Measurements from ENCODE around the gene HECTD2. TPM values are rescaled to one million over a fixed set of nuclear protein-coding genes. Genes with fewer than 3 reads are reported as not detected.

Gene HECTD2
- total RNA-seq, 1 experiment from 2014 or later = 9.4 TPM

- CTCF ChIA-PET = interaction anchor here (1.0 kb wide), 1 partner anchor 213 kb away, joined by 4 read pairs; no protein-coding TSS in a partner anchor
- Mint-ChIP-seq H3K4me1 (no peaks in the 10 kb centered on the region), H3K36me3 (no peaks in the 10 kb centered on the region), H3K4me3 (no peak overlapping the region), H3K9me3 (no peaks in the 10 kb centered on the region), H3K27me3 (ENCODE audit: low read depth) (no peaks in the 10 kb centered on the region), H3K27ac (0 out of 2 replicates have a peak overlapping the region, but pooled peaks have one; percentile 58)
- TF ChIP-seq ZNF396 (CRISPR knock-in tag; IDR thresholded peaks at IDR 0.05; ENCODE audit: borderline replicate concordance) (no peak), ZBTB21 (CRISPR knock-in tag; IDR thresholded peaks at IDR 0.05; ENCODE audit: borderline replicate concordance) (no peak), ELF4 (CRISPR knock-in tag; IDR thresholded peaks at IDR 0.05; ENCODE audit: low read depth) (no peak), SMAD3 (CRISPR knock-in tag; IDR thresholded peaks at IDR 0.05; ENCODE audit: borderline replicate concordance) (no peak), ZNF423 (CRISPR knock-in tag; IDR thresholded peaks at IDR 0.05) (no peak), ZNF671 (CRISPR knock-in tag; IDR thresholded peaks at IDR 0.05) (no peak), FOXK1 (CRISPR knock-in tag; IDR thresholded peaks at IDR 0.05) (no peak)
- TF ChIP-seq, protein P1, sequence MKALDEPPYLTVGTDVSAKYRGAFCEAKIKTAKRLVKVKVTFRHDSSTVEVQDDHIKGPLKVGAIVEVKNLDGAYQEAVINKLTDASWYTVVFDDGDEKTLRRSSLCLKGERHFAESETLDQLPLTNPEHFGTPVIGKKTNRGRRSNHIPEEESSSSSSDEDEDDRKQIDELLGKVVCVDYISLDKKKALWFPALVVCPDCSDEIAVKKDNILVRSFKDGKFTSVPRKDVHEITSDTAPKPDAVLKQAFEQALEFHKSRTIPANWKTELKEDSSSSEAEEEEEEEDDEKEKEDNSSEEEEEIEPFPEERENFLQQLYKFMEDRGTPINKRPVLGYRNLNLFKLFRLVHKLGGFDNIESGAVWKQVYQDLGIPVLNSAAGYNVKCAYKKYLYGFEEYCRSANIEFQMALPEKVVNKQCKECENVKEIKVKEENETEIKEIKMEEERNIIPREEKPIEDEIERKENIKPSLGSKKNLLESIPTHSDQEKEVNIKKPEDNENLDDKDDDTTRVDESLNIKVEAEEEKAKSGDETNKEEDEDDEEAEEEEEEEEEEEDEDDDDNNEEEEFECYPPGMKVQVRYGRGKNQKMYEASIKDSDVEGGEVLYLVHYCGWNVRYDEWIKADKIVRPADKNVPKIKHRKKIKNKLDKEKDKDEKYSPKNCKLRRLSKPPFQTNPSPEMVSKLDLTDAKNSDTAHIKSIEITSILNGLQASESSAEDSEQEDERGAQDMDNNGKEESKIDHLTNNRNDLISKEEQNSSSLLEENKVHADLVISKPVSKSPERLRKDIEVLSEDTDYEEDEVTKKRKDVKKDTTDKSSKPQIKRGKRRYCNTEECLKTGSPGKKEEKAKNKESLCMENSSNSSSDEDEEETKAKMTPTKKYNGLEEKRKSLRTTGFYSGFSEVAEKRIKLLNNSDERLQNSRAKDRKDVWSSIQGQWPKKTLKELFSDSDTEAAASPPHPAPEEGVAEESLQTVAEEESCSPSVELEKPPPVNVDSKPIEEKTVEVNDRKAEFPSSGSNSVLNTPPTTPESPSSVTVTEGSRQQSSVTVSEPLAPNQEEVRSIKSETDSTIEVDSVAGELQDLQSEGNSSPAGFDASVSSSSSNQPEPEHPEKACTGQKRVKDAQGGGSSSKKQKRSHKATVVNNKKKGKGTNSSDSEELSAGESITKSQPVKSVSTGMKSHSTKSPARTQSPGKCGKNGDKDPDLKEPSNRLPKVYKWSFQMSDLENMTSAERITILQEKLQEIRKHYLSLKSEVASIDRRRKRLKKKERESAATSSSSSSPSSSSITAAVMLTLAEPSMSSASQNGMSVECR (CRISPR knock-in tag; IDR thresholded peaks at IDR 0.05; ENCODE audit: borderline replicate concordance) = no peak
- TF ChIP-seq, protein P2, sequence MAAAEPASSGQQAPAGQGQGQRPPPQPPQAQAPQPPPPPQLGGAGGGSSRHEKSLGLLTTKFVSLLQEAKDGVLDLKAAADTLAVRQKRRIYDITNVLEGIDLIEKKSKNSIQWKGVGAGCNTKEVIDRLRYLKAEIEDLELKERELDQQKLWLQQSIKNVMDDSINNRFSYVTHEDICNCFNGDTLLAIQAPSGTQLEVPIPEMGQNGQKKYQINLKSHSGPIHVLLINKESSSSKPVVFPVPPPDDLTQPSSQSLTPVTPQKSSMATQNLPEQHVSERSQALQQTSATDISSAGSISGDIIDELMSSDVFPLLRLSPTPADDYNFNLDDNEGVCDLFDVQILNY (CRISPR knock-in tag; IDR thresholded peaks at IDR 0.05) = no peak
- POLR2A ChIA-PET = no interaction called here
- DNase-seq (ENCODE audit: low spot score) = no peak
- ATAC-seq = no peak
Measured at GRCh38 chr10:91511549-91512330, 101.6 kb downstream of the HECTD2 start.

- Mint-ChIP-seq H3K9me3 (peaks cover 2% of the 10 kb centered on the region), H3K4me3 (no peak overlapping the region), H3K4me1 (no peaks in the 10 kb centered on the region), H3K27ac (no peak overlapping the region), H3K27me3 (ENCODE audit: low read depth) (no peaks in the 10 kb centered on the region), H3K36me3 (no peaks in the 10 kb centered on the region)
- CTCF ChIA-PET = interaction anchor here (0.6 kb wide), 1 partner anchor 396 kb away, joined by 4 read pairs; no protein-coding TSS in a partner anchor
- ATAC-seq = no peak
- no peak for DNase-seq (ENCODE audit: low spot score)
- POLR2A ChIA-PET = no interaction called here
- TF ChIP-seq ZNF512 (CRISPR knock-in tag; IDR thresholded peaks at IDR 0.05; ENCODE audit: borderline replicate concordance) (no peak), FOXJ3 (CRISPR knock-in tag; IDR thresholded peaks at IDR 0.05; ENCODE audit: borderline replicate concordance) (no peak), CTCF (IDR thresholded peaks at IDR 0.05) (no peak), ZNF138 (CRISPR knock-in tag; conservative IDR thresholded peaks at IDR 0.05) (no peak), TEAD4 (CRISPR knock-in tag; IDR thresholded peaks at IDR 0.05) (no peak), STAT6 (CRISPR knock-in tag; conservative IDR thresholded peaks at IDR 0.05; ENCODE audit: low read depth) (no peak), USF2 (CRISPR knock-in tag; IDR thresholded peaks at IDR 0.05) (no peak), ZNF396 (CRISPR knock-in tag; IDR thresholded peaks at IDR 0.05; ENCODE audit: borderline replicate concordance) (no peak), E2F1 (CRISPR knock-in tag; IDR thresholded peaks at IDR 0.05) (no peak), ELF4 (CRISPR knock-in tag; IDR thresholded peaks at IDR 0.05; ENCODE audit: low read depth) (no peak), ATF1 (CRISPR knock-in tag; IDR thresholded peaks at IDR 0.05) (no peak), ZNF121 (CRISPR knock-in tag; IDR thresholded peaks at IDR 0.05) (no peak), ZNF263 (CRISPR knock-in tag; IDR thresholded peaks at IDR 0.05; ENCODE audit: low read depth) (no peak)
Measured at GRCh38 chr10:91512458-91512857, 102.3 kb downstream of the HECTD2 start.
